Stimulated activated CD4-positive, alpha-beta T cell treated with anti-CD3 and anti-CD28 coated beads, Interleukin-1b, Interleukin-23, amount 100 ng/mL, for 1 hour (primary cell): ENCODE data around the gene CRTC3.

Experiments
- DNase-seq, 2 donors: peaks; one replicate each; pipeline ENCODE4 v3.0.0-alpha.2; 2020; ENCODE audit warnings: low read depth in 2 of 2

CRTC3 gene

GRCh38 chr15:90594301-90594738 is 64.6 kb downstream of the CRTC3 start:
- DNase-seq: peak; percentile 42 to 60

- DNase-seq: no peak
Measured at GRCh38 chr15:90595763-90596155, 66.0 kb downstream of the CRTC3 start.

- no peak for DNase-seq
Measured at GRCh38 chr15:90596943-90597342, 67.2 kb downstream of the CRTC3 start.

GRCh38 chr15:90597577-90597976 is 67.9 kb downstream of the CRTC3 start:
- no peak for DNase-seq

GRCh38 chr15:90598031-90598577 is 68.4 kb downstream of the CRTC3 start:
- DNase-seq: no peak

- DNase-seq: no peak
Measured at GRCh38 chr15:90598679-90599078, 69.0 kb downstream of the CRTC3 start.

GRCh38 chr15:90599116-90599515 is 69.4 kb downstream of the CRTC3 start:
- DNase-seq: no peak

GRCh38 chr15:90599644-90600043 is 69.9 kb downstream of the CRTC3 start:
- no peak for DNase-seq

GRCh38 chr15:90600954-90601353 is 71.2 kb downstream of the CRTC3 start:
- no peak for DNase-seq

GRCh38 chr15:90603893-90604292 is 74.2 kb downstream of the CRTC3 start:
- DNase-seq: peak; percentile 10 to 28

- DNase-seq: no peak
Measured at GRCh38 chr15:90606641-90607040, 76.9 kb downstream of the CRTC3 start.

- DNase-seq: no peak
Measured at GRCh38 chr15:90607361-90607760, 77.6 kb downstream of the CRTC3 start.

- DNase-seq: no peak
Measured at GRCh38 chr15:90609242-90610180, 79.8 kb downstream of the CRTC3 start.

- DNase-seq: no peak
Measured at GRCh38 chr15:90610190-90610589, 80.5 kb downstream of the CRTC3 start.

GRCh38 chr15:90611157-90611556 is 81.4 kb downstream of the CRTC3 start:
- DNase-seq: no peak

GRCh38 chr15:90617171-90617570 is 87.4 kb downstream of the CRTC3 start:
- no peak for DNase-seq

- no peak for DNase-seq
Measured at GRCh38 chr15:90617668-90618097, 88.0 kb downstream of the CRTC3 start.

- no peak for DNase-seq
Measured at GRCh38 chr15:90618330-90619125, 88.8 kb downstream of the CRTC3 start.

GRCh38 chr15:90619468-90619867 is 89.7 kb downstream of the CRTC3 start:
- no peak for DNase-seq

GRCh38 chr15:90619939-90620338 is 90.2 kb downstream of the CRTC3 start:
- DNase-seq: no peak

- no peak for DNase-seq
Measured at GRCh38 chr15:90620379-90621067, 90.8 kb downstream of the CRTC3 start.

GRCh38 chr15:90623854-90624253 is 94.1 kb downstream of the CRTC3 start:
- no peak for DNase-seq
